ENCODE measurements around the gene TBXT. TPM values are rescaled to one million over a fixed set of nuclear protein-coding genes. Genes with fewer than 3 reads are reported as not detected.

TBXT gene
- total RNA-seq, 1 experiment from 2014 or later: 0.31 TPM

DNA sequence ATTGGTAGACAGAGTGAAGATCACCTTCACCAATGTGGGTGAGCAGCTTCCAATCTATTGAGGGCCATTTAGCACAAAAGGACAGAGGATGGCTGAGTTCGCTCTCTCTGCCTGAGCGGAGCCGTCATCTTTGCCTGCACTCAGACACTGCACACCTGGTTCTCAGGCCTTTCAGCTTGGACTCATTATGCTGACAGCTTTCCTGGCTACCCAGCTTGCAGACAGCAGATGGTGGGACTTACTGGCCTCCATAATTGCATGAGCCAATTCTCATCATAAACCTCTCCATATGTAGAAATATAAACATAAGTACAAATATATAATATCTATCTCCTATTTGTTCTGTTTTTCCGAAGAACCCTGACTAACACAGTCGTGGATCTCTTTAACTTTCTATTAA is 13.7 kb downstream of the TBXT start:
- peaks cover 0 to 9% (median 3%) of the 10 kb centered on the region in 3 experiments; a peak in 5 of 7 replicates for H3K36me3 Mint-ChIP-seq (ENCODE audit: insufficient read depth in 1 of 3, low read depth in 3 of 3)
- H4K5ac ChIP-seq (ENCODE audit: insufficient read length, low read depth, low read length): no peak overlapping the region
- no peaks in the 10 kb centered on the region for H3K27me3 ChIP-seq (ENCODE audit: insufficient read depth, low read length)

More for the DNA sequence above, 13.7 kb downstream of the TBXT start:
- no peaks in the 10 kb centered on the region for H3K79me2 ChIP-seq (ENCODE audit: insufficient read depth, low read length)
- H2BK12ac ChIP-seq (ENCODE audit: insufficient read length, low read depth, low read length): no peak overlapping the region
- H3K23ac ChIP-seq (ENCODE audit: insufficient read length, low read depth, low read length): no peak overlapping the region
- DNase-seq: no peak
- Mint-ChIP-seq H3K4me3 (no peak overlapping the region), H3K27me3 (ENCODE audit: low read depth) (peaks cover 18% of the 10 kb centered on the region), H3K9me3 (peaks cover 11 to 21% of the 10 kb centered on the region in 2 experiments), H3K27ac (no peak overlapping the region), H3K4me1 (no peaks in the 10 kb centered on the region)
- H2BK15ac ChIP-seq (ENCODE audit: low read depth, low read length): no peak overlapping the region
- TF ChIP-seq, protein P1, sequence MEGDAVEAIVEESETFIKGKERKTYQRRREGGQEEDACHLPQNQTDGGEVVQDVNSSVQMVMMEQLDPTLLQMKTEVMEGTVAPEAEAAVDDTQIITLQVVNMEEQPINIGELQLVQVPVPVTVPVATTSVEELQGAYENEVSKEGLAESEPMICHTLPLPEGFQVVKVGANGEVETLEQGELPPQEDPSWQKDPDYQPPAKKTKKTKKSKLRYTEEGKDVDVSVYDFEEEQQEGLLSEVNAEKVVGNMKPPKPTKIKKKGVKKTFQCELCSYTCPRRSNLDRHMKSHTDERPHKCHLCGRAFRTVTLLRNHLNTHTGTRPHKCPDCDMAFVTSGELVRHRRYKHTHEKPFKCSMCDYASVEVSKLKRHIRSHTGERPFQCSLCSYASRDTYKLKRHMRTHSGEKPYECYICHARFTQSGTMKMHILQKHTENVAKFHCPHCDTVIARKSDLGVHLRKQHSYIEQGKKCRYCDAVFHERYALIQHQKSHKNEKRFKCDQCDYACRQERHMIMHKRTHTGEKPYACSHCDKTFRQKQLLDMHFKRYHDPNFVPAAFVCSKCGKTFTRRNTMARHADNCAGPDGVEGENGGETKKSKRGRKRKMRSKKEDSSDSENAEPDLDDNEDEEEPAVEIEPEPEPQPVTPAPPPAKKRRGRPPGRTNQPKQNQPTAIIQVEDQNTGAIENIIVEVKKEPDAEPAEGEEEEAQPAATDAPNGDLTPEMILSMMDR (conservative IDR thresholded peaks at IDR 0.05): no peak
- H4K20me1 ChIP-seq (ENCODE audit: control insufficient read depth, insufficient read depth, insufficient read length): no peaks in the 10 kb centered on the region
- no peak overlapping the region for H3K9ac ChIP-seq (ENCODE audit: extremely low read depth, insufficient read length, low read length)
- no peak overlapping the region for H3K27ac ChIP-seq (ENCODE audit: insufficient read length, low read depth, low read length)
- H3T11ph ChIP-seq (ENCODE audit: low read length): no peak overlapping the region
- no peak overlapping the region for H2BK5ac ChIP-seq (ENCODE audit: insufficient read length, low read length)
- no peak overlapping the region for H2BK20ac ChIP-seq (ENCODE audit: low read depth, low read length, poor library complexity, severe bottlenecking)
- no peak overlapping the region for H3K56ac ChIP-seq (ENCODE audit: insufficient read length, low read depth, low read length)
- no peak overlapping the region for H4K91ac ChIP-seq (ENCODE audit: insufficient read length, low read depth, low read length)
- H3K4me1 ChIP-seq (ENCODE audit: insufficient read depth, low read length): no peaks in the 10 kb centered on the region
- H3K9me3 ChIP-seq (ENCODE audit: control insufficient read depth, low read depth, low read length): no peaks in the 10 kb centered on the region
- H2AFZ ChIP-seq (ENCODE audit: low read length): no peak overlapping the region
- H2AK5ac ChIP-seq (ENCODE audit: insufficient read length, low read length): no peak overlapping the region
- no CpG with 5 or more reads among the region's 5 CpGs for WGBS (ENCODE audit: extremely low coverage, insufficient read length, low lambda C conversion rate)
- H2BK120ac ChIP-seq (ENCODE audit: low read depth, low read length, poor library complexity, severe bottlenecking): no peak overlapping the region
- H3K4me2 ChIP-seq (ENCODE audit: insufficient read depth, insufficient read length, low read length): no peak overlapping the region
- no peak overlapping the region for H4K8ac ChIP-seq (replicated peaks; ENCODE audit: insufficient read length, low read depth, low read length)
- H3K23me2 ChIP-seq (ENCODE audit: insufficient read length, low read depth, low read length, poor library complexity, severe bottlenecking): no peaks in the 10 kb centered on the region
- H3K79me1 ChIP-seq (ENCODE audit: insufficient read depth, low read depth, low read length, poor library complexity, severe bottlenecking): no peaks in the 10 kb centered on the region
- no peak overlapping the region for H3K18ac ChIP-seq (ENCODE audit: insufficient read length, low read depth, low read length)
- H3K4ac ChIP-seq (ENCODE audit: low read depth, low read length): no peak overlapping the region
- no peak overlapping the region for H3K14ac ChIP-seq (ENCODE audit: insufficient read depth, low read length)
